Measurements from ENCODE around the gene PPHLN1.

The PPHLN1 gene

DNA sequence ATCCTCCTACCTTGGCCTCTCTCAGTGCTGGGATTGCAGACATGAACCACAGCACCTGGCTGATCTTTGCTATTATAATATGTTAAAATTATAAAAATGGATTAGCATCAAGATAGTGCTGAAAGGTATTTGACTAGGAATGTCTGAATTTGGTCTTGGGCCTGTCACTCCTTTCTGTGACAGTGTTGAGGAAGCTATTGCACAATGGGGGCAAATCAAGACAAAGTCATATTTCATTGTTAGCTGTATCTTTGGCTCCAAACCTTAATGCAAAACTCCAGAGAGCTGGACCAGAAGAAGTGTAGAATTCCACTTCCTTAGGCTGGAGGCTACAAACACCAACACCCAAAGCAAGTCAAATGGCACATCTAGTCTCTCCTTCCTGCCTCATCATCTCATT, 42.2 kb upstream of the PPHLN1 start:
- TF ChIP-seq, protein P1, sequence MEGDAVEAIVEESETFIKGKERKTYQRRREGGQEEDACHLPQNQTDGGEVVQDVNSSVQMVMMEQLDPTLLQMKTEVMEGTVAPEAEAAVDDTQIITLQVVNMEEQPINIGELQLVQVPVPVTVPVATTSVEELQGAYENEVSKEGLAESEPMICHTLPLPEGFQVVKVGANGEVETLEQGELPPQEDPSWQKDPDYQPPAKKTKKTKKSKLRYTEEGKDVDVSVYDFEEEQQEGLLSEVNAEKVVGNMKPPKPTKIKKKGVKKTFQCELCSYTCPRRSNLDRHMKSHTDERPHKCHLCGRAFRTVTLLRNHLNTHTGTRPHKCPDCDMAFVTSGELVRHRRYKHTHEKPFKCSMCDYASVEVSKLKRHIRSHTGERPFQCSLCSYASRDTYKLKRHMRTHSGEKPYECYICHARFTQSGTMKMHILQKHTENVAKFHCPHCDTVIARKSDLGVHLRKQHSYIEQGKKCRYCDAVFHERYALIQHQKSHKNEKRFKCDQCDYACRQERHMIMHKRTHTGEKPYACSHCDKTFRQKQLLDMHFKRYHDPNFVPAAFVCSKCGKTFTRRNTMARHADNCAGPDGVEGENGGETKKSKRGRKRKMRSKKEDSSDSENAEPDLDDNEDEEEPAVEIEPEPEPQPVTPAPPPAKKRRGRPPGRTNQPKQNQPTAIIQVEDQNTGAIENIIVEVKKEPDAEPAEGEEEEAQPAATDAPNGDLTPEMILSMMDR (IDR thresholded peaks at IDR 0.05; ENCODE audit: low read depth, low read length): no peak
- no peak overlapping the region for H3K4me3 ChIP-seq (ENCODE audit: low read depth, low read length)

GRCh38 chr12:42284157-42284556, 41.8 kb upstream of the PPHLN1 start:
- no peak overlapping the region for H3K4me3 ChIP-seq (ENCODE audit: low read depth, low read length)
- TF ChIP-seq, protein P1 (IDR thresholded peaks at IDR 0.05; ENCODE audit: low read depth, low read length): no peak

- TF ChIP-seq, protein P1 (IDR thresholded peaks at IDR 0.05; ENCODE audit: low read depth, low read length): no peak
- no peak overlapping the region for H3K4me3 ChIP-seq (ENCODE audit: low read depth, low read length)
These were observed 41.1 kb upstream of the PPHLN1 start for GRCh38 chr12:42284876-42285275.

DNA sequence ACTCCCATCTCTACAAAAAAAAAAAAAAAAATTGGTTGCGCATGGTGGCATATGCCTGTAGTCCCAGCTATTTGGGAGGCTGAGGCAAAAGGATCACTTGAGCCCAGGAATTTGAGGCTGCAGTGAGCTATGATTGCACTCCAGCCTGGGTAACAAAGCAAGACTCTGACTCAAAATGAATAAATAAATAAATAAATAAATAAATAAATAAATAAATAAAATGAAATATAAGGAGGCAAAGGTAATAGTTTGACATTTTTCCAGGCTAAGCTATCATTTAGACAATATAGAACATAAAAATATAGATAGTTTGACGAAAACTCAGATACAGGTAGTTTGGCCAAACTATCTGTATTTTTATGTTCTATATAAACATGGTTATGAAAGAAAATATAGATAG, 40.5 kb upstream of the PPHLN1 start:
- no peak overlapping the region for H3K4me3 ChIP-seq (ENCODE audit: low read depth, low read length)
- TF ChIP-seq, protein P1 (IDR thresholded peaks at IDR 0.05; ENCODE audit: low read depth, low read length): no peak

DNA sequence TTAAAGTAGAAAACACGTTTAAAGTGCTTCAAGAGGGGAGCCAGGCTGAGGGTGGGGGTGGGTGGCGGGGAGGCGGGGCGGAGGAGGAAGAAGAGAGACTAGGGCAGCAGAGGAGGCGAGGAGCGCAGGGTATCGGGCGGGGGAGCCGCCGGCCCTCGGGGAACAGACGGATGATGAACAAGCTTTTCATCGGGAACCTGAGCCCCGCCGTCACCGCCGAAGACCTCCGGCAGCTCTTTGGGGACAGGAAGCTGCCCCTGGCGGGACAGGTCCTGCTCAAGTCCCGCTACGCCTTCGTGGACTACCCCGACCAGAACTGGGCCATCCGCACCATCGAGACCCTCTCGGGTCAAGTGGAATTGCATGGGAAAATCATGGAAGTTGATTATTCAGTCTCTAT, 39.2 kb upstream of the PPHLN1 start:
- TF ChIP-seq, protein P1 (IDR thresholded peaks at IDR 0.05; ENCODE audit: low read depth, low read length): no peak
- H3K4me3 ChIP-seq (ENCODE audit: low read depth, low read length): no peak overlapping the region

DNA sequence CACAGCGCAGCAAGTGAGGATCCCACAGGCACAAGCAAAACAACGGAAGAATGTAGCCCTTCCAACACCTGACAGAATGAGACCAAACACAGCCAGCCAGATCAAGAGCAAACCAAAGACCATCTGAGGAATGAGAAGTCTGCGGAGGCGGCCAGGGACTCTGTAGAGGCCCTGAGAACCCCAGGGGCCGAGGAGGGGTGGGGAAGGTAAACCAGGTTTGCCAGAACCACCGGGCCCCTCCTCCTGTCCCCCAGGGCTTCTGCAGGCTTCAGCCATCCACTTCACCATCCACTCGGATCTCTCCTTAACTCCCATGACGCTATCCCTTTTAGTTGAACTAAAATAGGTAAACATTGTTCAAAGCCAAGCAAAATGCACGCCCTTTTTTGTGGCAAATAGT, 37.4 kb upstream of the PPHLN1 start:
- TF ChIP-seq, protein P1 (IDR thresholded peaks at IDR 0.05; ENCODE audit: low read depth, low read length): no peak
- H3K4me3 ChIP-seq (ENCODE audit: low read depth, low read length): no peak overlapping the region

DNA sequence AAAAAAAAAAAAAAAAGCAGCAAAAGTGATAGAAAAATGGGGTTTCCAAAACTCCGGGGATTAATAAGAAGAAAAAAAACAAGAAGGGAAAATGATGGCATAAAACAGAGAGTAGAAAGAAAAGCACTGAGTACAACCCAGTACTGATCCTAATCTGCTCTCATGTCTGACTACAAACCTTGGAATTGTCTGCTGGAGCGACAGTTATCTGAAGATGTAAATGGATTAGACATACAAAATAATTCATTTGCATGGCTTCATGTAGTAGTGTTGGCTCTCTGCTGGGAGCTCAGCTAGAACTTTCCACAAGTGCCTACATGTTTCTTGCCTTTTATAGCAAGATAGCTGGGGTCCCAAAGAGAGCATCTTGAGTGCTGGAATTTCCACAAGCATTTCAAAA, 34.3 kb upstream of the PPHLN1 start:
- TF ChIP-seq, protein P1 (IDR thresholded peaks at IDR 0.05; ENCODE audit: low read depth, low read length): no peak
- no peak overlapping the region for H3K4me3 ChIP-seq (ENCODE audit: low read depth, low read length)

Measured in WI38 (cell line).